Activated CD4-positive, alpha-beta memory T cell treated with anti-CD3 and anti-CD28 coated beads for 36 hours (primary cell): ENCODE measurements around the gene FHIP1B. TPM values are rescaled to one million over a fixed set of nuclear protein-coding genes. Genes with fewer than 3 reads are reported as not detected.

Source experiments
- CTCF ChIA-PET: fragments of 350-600 bp; sonication (Branson Sonifier 250); formaldehyde crosslinking; loops from one replicate; lab custom pipeline; 2021; ENCODE audit warnings: antibody characterized with exemption, inconsistent platforms; lab: Charles Lee
- POLR2A ChIA-PET: fragments of 350-600 bp; sonication (Branson Sonifier 250); formaldehyde crosslinking; loops from one replicate; lab custom pipeline; 2021; ENCODE audit warnings: antibody characterized with exemption; lab: Charles Lee
- DNase-seq: peaks from one replicate; pipeline ENCODE4 v3.0.0-alpha.2; 2020
- H3K27ac Mint-ChIP-seq: one replicate; pipeline ENCODE4 v1.8.0; 2021; ENCODE audit warnings: mixed read lengths
- H3K27me3 Mint-ChIP-seq: one replicate; pipeline ENCODE4 v1.8.0; 2021; ENCODE audit warnings: mixed read lengths
- H3K36me3 Mint-ChIP-seq: one replicate; pipeline ENCODE4 v1.8.0; 2021; ENCODE audit warnings: mixed read lengths
- H3K4me1 Mint-ChIP-seq: one replicate; pipeline ENCODE4 v1.8.0; 2021; ENCODE audit warnings: low read depth, mixed read lengths
- H3K4me3 Mint-ChIP-seq: one replicate; pipeline ENCODE4 v1.8.0; 2021; ENCODE audit warnings: mild to moderate bottlenecking, mixed read lengths
- H3K9me3 Mint-ChIP-seq: one replicate; pipeline ENCODE4 v1.8.0; 2021; ENCODE audit warnings: mixed read lengths
- intact Hi-C: fragments of 100-400 bp; cut with micrococcal nuclease; formaldehyde crosslinking; loops from one replicate; pipeline ENCODE4 v1.15.1; 2023
- total RNA-seq, 2 experiments: library from RNA; stranded (reverse); gene quantifications; one replicate each; pipeline ENCODE4 v1.2.3, GENCODE V29; 2021

Gene FHIP1B
- total RNA-seq, 2 experiments from 2014 or later: 15.3 to 15.8 TPM

DNA sequence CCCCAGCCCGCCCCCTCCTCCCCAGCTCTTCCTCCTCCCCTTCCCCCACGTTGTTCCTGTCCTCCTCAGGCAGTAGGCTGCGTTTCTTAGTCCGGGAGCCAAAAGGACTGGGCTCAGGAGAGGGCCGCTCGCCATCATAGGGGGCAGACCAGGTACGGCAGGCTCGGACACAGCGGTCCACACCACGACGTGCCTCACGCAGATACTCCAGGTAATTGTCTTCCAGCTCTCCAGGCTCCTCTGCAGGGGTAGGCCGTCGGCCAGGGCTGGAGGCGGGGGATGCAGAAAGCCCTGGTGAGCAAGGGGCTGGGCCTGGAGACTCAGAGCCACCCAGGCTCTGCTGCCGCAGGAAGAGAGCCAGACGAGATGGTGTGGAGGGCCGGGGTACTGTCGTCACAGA is 16.7 kb downstream of the FHIP1B start:
- Mint-ChIP-seq H3K27ac (no peak overlapping the region), H3K36me3 (peaks cover 17% of the 10 kb centered on the region), H3K27me3 (no peaks in the 10 kb centered on the region), H3K4me3 (no peak overlapping the region), H3K9me3 (no peaks in the 10 kb centered on the region), H3K4me1 (peaks cover 4% of the 10 kb centered on the region)
- CTCF ChIA-PET: no interaction called here
- POLR2A ChIA-PET: no interaction called here
- DNase-seq: no peak
- intact Hi-C loops: no loop called here

DNA sequence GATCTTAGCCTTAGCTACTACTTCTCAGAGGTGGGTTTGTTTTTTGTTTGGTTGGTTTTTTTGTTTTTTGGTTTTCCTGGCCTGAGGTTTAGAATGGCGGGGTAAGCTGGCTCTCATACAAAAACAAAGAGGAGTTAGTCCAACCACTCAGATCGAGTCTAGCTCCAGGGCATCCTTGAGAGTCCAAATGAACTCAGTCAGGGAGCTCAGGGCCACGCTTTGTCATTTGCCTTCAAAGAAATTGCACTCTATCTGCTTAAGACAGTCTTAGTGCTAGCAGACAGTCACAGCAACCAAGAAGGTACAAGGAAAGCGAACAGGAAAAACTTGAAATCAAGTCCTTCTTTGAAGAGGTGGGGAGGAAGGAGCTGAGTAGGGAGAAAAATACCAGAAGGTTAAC is 17.9 kb downstream of the FHIP1B start:
- no peak for DNase-seq
- Mint-ChIP-seq H3K27ac (no peak overlapping the region), H3K4me3 (no peak overlapping the region), H3K27me3 (no peaks in the 10 kb centered on the region), H3K36me3 (peaks cover 13% of the 10 kb centered on the region), H3K9me3 (no peaks in the 10 kb centered on the region), H3K4me1 (peaks cover 4% of the 10 kb centered on the region)
- ChIA-PET POLR2A (interaction anchor here (0.7 kb wide), 1 partner anchor 19 kb away, joined by 3 read pairs; no protein-coding TSS in a partner anchor), CTCF (interaction anchor here (0.8 to 1.7 kb wide), 2 partner anchors 137 to 163 kb away, joined by 3 to 5 read pairs; no protein-coding TSS in a partner anchor)
- intact Hi-C loops: no loop called here

DNA sequence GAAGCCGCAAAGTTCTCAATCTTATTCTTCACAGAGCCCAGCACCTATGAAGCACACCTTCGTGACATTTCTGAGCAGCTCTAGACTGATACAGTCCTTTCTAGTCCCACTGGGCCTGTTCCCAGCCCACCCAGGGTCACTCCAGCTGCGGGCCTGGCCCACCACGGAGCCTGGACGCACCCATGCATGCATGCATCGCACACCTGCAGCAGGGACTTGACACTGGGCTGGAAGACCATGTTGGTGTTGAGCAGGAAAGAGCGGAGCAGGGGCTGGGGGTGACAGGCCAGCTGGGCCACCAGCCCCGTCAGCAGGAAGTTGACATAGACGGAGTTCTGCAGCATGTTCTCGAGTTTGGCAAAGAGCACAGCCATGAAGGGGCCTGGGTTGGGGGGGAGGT is 19.9 kb downstream of the FHIP1B start:
- ChIA-PET POLR2A (no interaction called here), CTCF (no interaction called here)
- H3K9me3 Mint-ChIP-seq: no peaks in the 10 kb centered on the region
- H3K27ac Mint-ChIP-seq: no peak overlapping the region
- peaks cover 17% of the 10 kb centered on the region for H3K36me3 Mint-ChIP-seq
- intact Hi-C loops: no loop called here
- no peak for DNase-seq
- H3K4me3 Mint-ChIP-seq: no peak overlapping the region
- H3K4me1 Mint-ChIP-seq: peaks cover under 1% of the 10 kb centered on the region
- no peaks in the 10 kb centered on the region for H3K27me3 Mint-ChIP-seq

DNA sequence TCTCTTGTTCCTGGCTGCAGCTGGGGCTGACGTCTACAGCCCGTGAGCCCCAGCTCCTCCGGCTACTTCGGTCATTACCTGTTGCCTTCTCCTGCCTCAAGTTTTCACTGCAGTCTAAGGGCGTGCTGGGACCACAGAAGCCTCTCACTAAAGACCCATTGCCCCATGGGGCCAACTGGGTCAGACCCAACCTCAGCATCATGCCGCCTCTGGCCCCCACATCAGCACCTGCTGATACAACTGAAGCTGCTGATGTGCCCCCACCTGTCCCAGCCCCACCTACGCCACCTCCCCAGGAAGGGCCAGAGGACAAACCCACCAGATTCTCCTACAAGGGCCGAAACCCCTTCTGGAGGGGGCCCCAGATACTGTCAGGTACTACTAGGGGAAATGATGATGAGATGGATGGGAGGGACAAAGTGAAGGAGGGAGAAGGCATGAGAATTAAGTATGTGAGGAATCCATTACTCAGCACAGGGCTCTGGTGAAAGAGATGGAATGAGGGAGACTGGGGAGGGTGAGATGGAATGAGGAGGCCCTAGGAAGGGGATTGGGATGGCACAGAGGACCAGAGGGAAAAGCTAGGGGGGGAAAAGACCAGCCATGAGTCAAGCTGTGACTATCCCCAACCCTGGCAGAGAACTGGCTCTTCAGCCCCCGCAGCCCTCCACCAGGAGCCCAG is 24.0 kb downstream of the FHIP1B start:
- Mint-ChIP-seq H3K4me1 (no peaks in the 10 kb centered on the region), H3K9me3 (no peaks in the 10 kb centered on the region), H3K27me3 (no peaks in the 10 kb centered on the region), H3K4me3 (no peak overlapping the region), H3K27ac (no peak overlapping the region), H3K36me3 (peaks cover 8% of the 10 kb centered on the region)
- POLR2A ChIA-PET: no interaction called here
- CTCF ChIA-PET: interaction anchor here (0.6 kb wide), 1 partner anchor 36 kb away, joined by 3 read pairs; no protein-coding TSS in a partner anchor
- intact Hi-C loops: no loop called here
- no peak for DNase-seq

DNA sequence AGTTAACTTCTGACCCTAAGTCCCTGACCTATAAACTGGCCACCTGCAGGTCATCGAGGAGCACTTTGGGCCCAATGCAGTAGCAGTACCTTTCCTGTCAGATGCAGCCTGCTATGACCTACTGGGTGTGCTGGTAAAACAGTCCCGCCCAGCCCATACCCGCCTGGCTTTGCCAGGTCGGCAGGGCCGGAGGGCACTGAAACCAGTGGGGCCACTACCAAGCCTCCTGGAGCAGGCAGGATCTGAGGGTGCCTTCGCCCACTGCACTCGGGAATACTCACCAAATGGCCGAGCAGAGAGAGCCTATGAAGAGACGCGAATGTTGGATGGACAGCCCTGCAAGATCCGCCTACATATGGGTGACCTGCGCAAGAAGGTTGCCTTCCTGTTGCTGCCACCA is 24.6 kb downstream of the FHIP1B start:
- POLR2A ChIA-PET: no interaction called here
- Mint-ChIP-seq H3K4me3 (no peak overlapping the region), H3K36me3 (peaks cover 8% of the 10 kb centered on the region), H3K9me3 (no peaks in the 10 kb centered on the region), H3K27ac (no peak overlapping the region), H3K4me1 (no peaks in the 10 kb centered on the region), H3K27me3 (no peaks in the 10 kb centered on the region)
- CTCF ChIA-PET: interaction anchor here (0.6 kb wide), 1 partner anchor 37 kb away, joined by 3 read pairs; no protein-coding TSS in a partner anchor
- no peak for DNase-seq
- intact Hi-C loops: no loop called here

DNA sequence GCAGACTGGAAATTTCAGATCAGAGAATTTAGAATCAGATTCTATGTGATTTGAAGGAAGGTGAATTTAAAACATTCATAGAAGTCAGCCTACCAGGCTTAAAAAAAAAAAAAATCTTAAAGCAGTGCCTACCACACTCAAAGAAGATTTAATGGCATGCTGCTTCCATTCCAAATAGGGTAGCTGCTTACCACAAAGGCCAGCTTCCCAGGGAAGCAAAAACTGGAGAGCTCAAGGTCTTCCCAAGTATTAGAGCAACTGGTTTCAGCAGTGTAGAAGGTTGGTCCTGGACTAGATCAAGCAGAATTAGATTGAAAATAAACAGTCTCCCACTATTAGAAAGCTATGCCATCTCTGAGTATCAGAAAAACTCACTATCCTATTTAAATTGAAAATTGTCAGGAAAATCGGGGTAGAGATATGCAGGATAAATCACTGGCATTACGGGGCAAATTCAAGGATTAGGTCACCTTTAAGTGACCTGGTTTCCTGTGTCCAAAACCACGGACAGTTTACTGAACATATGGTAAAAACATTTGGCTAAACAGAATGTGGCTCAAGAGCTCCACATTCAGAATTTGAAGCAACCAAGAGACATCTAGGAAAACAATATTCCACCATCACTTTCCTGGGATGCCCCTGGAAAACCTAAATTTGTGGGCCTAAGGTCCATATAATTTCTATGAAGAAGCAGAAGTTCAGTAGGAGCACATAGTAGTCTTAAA is 27.8 kb downstream of the FHIP1B start:
- ChIA-PET POLR2A (interaction anchor here (0.9 kb wide), 1 partner anchor 28 kb away, joined by 3 read pairs; the partner anchor contains the start of gene FHIP1B), CTCF (interaction anchor here (1.7 to 1.8 kb wide), 2 partner anchors 147 to 156 kb away, joined by 5 to 7 read pairs; no protein-coding TSS in a partner anchor)
- intact Hi-C loops: no loop called here
- Mint-ChIP-seq H3K9me3 (no peaks in the 10 kb centered on the region), H3K36me3 (peaks cover 8% of the 10 kb centered on the region), H3K4me1 (peaks cover 26% of the 10 kb centered on the region), H3K4me3 (no peak overlapping the region), H3K27ac (no peak overlapping the region), H3K27me3 (no peaks in the 10 kb centered on the region)
- DNase-seq: no peak

DNA sequence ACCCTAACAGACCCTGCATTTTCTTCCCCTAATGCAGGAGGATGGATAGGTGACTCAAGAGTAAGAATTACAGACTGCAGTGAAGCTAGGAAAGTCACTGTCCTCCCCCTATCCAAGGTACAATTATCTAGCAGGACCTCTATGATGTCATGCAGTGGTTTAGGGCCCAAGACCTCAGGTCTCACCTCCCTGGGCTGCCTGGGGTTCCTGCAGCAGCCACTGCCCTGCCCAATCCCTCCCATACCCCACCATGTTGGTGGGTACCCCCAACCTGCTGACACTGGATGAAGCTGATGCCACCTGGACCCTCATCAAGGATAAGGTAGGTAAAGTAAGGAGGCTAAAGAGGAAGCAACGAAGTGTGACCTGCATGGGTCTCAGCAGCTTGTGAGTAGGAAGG is 29.1 kb downstream of the FHIP1B start, which contains the start of gene C11orf42:
C11orf42 (plus strand) TSS at position 192 of the 400 bp plus-strand sequence; CDS start at position 251, 59 bp downstream.
- CTCF ChIA-PET: interaction anchor here (1.8 kb wide), 1 partner anchor 148 kb away, joined by 7 read pairs; no protein-coding TSS in a partner anchor
- Mint-ChIP-seq H3K27ac (no peak within 1 kb of the TSS), H3K36me3 (peaks cover 4% of the 10 kb centered on the region), H3K4me3 (no peak within 1 kb of the TSS), H3K9me3 (no peaks in the 10 kb centered on the region), H3K4me1 (peaks cover 34% of the 10 kb centered on the region), H3K27me3 (no peaks in the 10 kb centered on the region)
- POLR2A ChIA-PET: no interaction called here
- DNase-seq: no peak
- intact Hi-C loops: no loop called here

DNA sequence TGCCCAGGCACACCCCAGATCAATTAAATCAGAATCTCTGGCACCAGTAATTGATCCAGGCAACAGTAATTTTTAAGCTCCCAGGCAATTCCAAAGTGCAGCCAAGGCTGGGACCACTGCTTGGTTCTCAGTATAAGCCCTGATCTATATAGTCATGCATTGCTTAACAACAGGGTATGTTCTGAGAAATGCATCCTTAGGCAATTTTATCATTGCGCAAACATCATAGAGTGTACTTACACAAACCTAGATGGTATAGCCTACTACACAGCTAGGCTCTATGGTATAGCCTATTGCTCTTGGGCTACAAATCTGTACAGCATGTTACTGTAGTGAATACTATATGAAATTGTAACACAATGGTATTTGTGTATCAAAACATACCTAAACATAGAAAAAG is 29.7 kb downstream of the FHIP1B start:
- no peaks in the 10 kb centered on the region for H3K27me3 Mint-ChIP-seq
- no peak overlapping the region for H3K27ac Mint-ChIP-seq
- DNase-seq: no peak
- H3K36me3 Mint-ChIP-seq: peaks cover 3% of the 10 kb centered on the region
- ChIA-PET POLR2A (no interaction called here), CTCF (interaction anchor here (1.8 kb wide), 1 partner anchor 149 kb away, joined by 7 read pairs; no protein-coding TSS in a partner anchor)
- H3K4me1 Mint-ChIP-seq: peaks cover 34% of the 10 kb centered on the region
- no peaks in the 10 kb centered on the region for H3K9me3 Mint-ChIP-seq
- intact Hi-C loops: no loop called here
- H3K4me3 Mint-ChIP-seq: no peak overlapping the region

DNA sequence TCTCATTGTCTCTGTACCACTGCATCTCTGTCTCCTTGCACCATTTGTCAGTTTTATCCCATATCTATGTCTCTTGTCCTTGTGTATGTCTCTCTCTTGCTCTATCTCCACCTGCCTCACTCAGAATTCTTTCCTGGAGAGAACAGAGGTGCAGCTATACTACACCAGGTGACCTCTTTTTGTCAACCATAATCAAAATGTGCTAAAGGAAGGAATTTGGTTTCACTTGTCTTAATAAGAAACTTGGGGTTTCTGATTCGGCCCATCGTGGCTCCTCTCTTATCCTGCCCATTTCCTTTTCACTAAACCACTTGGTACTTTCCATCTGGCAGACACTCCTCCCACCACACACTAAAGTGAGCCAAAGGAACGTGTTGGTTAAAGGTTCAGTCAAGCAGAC is 31.1 kb downstream of the FHIP1B start:
- peak; percentile 18 for DNase-seq
- Mint-ChIP-seq H3K4me1 (peaks cover 34% of the 10 kb centered on the region), H3K9me3 (no peaks in the 10 kb centered on the region), H3K27me3 (no peaks in the 10 kb centered on the region), H3K4me3 (no peak overlapping the region), H3K36me3 (no peaks in the 10 kb centered on the region), H3K27ac (no peak overlapping the region)
- intact Hi-C loops: loop anchor here (2.0 kb wide), 1 partner anchor 149 kb away; no protein-coding TSS in a partner anchor
- POLR2A ChIA-PET: no interaction called here
- CTCF ChIA-PET: no interaction called here

DNA sequence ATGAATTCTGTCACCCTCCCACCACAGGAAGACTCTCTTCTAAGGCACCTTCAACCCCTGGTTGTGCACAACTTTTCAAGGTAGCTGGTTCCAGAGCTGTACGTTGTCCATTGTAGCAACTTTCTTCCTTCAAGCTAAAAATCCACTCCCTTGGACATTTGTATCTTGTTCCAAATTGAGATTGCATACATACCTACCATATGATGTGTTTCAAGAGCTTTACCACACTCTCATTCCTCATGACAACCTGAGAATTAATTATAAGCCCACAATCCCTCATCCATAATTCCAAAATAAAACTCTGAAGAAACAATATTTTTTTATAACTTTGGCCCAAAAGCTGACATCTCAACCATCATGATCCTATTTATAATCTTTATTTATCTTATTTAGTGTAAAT is 32.4 kb downstream of the FHIP1B start:
- no peak overlapping the region for H3K4me3 Mint-ChIP-seq
- H3K9me3 Mint-ChIP-seq: no peaks in the 10 kb centered on the region
- H3K4me1 Mint-ChIP-seq: peaks cover 34% of the 10 kb centered on the region
- no peaks in the 10 kb centered on the region for H3K27me3 Mint-ChIP-seq
- H3K27ac Mint-ChIP-seq: no peak overlapping the region
- H3K36me3 Mint-ChIP-seq: no peaks in the 10 kb centered on the region
- DNase-seq: no peak
- intact Hi-C loops: loop anchor here (2.0 kb wide), 1 partner anchor 151 kb away; no protein-coding TSS in a partner anchor
- ChIA-PET POLR2A (interaction anchor here (1.2 kb wide), 1 partner anchor 118 kb away, joined by 3 read pairs; no protein-coding TSS in a partner anchor), CTCF (interaction anchor here (0.7 to 0.8 kb wide), 2 partner anchors 150 to 161 kb away, joined by 3 read pairs; no protein-coding TSS in a partner anchor)

DNA sequence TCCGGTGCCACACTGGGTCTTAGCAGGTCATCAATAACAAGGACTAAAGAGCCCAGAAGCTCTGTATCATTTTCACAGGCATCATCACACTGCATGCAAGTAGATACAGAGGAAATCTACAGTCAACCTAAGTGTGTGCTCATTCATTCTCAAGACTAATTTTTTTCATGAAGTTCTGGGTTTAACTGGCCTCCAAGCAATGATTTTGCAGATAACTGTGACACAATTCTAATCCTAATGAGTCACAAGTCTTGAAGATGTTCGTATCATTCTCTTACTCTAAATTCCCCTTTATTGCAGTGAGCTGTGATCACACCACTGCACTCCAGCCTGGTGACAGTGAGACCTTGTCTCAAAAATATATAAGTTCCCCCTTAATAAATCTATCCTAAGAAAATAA is 33.0 kb downstream of the FHIP1B start:
- Mint-ChIP-seq H3K4me1 (peaks cover 36% of the 10 kb centered on the region), H3K36me3 (no peaks in the 10 kb centered on the region), H3K27me3 (no peaks in the 10 kb centered on the region), H3K9me3 (no peaks in the 10 kb centered on the region), H3K4me3 (no peak overlapping the region), H3K27ac (peak overlapping the region; percentile 18)
- CTCF ChIA-PET: interaction anchor here (0.7 to 0.8 kb wide), 2 partner anchors 150 to 162 kb away, joined by 3 read pairs; no protein-coding TSS in a partner anchor
- POLR2A ChIA-PET: interaction anchor here (1.2 kb wide), 1 partner anchor 118 kb away, joined by 3 read pairs; no protein-coding TSS in a partner anchor
- intact Hi-C loops: no loop called here
- DNase-seq: no peak

DNA sequence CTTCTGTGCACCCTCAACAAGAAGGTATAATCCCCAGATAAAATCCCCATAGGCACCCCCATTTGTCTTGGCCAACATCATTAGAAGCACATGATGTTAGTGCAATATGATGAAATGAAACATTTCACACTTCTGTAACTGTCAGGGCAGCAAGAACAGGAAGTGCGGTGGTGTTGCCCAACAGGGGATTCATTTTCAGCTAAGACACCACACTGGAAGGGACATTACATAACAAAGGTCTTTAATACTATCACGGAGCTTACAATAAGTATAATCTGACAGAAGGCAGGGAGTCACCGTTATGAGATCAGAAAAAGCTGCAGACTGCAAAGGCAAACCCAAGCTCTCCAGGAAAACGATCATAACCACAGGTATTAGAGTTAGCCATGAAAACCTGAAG is 33.5 kb downstream of the FHIP1B start:
- ChIA-PET POLR2A (interaction anchor here (1.2 kb wide), 1 partner anchor 119 kb away, joined by 3 read pairs; no protein-coding TSS in a partner anchor), CTCF (no interaction called here)
- Mint-ChIP-seq H3K27me3 (no peaks in the 10 kb centered on the region), H3K36me3 (no peaks in the 10 kb centered on the region), H3K4me1 (peaks cover 39% of the 10 kb centered on the region), H3K27ac (peak overlapping the region; percentile 18), H3K4me3 (no peak overlapping the region), H3K9me3 (no peaks in the 10 kb centered on the region)
- intact Hi-C loops: no loop called here
- no peak for DNase-seq
